Suppressor macrophage (primary cell): ENCODE results near the gene PPAN.

Source experiments
- DNase-seq, 4 experiments: peaks; one replicate each; pipeline ENCODE4 v3.0.0-alpha.2; 2020 to 2022

PPAN gene

GRCh38 chr19:10092648-10093294 is 13.4 kb upstream of the PPAN start:
- DNase-seq, result no peak

GRCh38 chr19:10093295-10094186 is 12.6 kb upstream of the PPAN start:
- no peak for DNase-seq

- DNase-seq, result no peak
Observed at GRCh38 chr19:10095622-10095947, 10.6 kb upstream of the PPAN start.

GRCh38 chr19:10095948-10096614 is 10.1 kb upstream of the PPAN start:
- DNase-seq, result peak; percentile 96 to 99 (median 98)

GRCh38 chr19:10096615-10096963 is 9.6 kb upstream of the PPAN start:
- no peak for DNase-seq

- DNase-seq, result no peak
Observed at GRCh38 chr19:10100163-10100785, 5.9 kb upstream of the PPAN start.

GRCh38 chr19:10102787-10103236 is 3.4 kb upstream of the PPAN start:
- peak; percentile 64 to 85 (median 78) for DNase-seq

GRCh38 chr19:10104130-10104513 is 2.0 kb upstream of the PPAN start:
- DNase-seq, result no peak

GRCh38 chr19:10104665-10105508 is 1.3 kb upstream of the PPAN start:
- DNase-seq, result peak; percentile 59 to 76 (median 65)

GRCh38 chr19:10105509-10106099 is 558 bp upstream of the PPAN start:
- peak; percentile 59 to 80 (median 66) for DNase-seq

GRCh38 chr19:10107254-10107653 is 1.1 kb downstream of the PPAN start:
- no peak for DNase-seq

- no peak for DNase-seq
Observed at GRCh38 chr19:10107817-10108367, 1.7 kb downstream of the PPAN start.

- DNase-seq, result no peak
Observed at GRCh38 chr19:10109528-10109927, 3.4 kb downstream of the PPAN start.

- DNase-seq, result no peak
Observed at GRCh38 chr19:10110076-10110971, 4.2 kb downstream of the PPAN start.

- no peak for DNase-seq
Observed at GRCh38 chr19:10110972-10111317, 4.8 kb downstream of the PPAN start.

- peak; percentile 85 to 95 (median 90) for DNase-seq
Observed at GRCh38 chr19:10111405-10111811, 5.2 kb downstream of the PPAN start, which contains the start of gene P2RY11. Gene P2RY11 (plus strand): TSS chr19:10111693. CDS start chr19:10111722, 29 bp downstream.

- peak; percentile 86 to 92 (median 86) for DNase-seq
Observed at GRCh38 chr19:10112037-10112761, 6.0 kb downstream of the PPAN start.

GRCh38 chr19:10112895-10113591 is 6.9 kb downstream of the PPAN start:
- DNase-seq, result peak in 3 of 4 experiments; percentile 35 to 67 (median 61)

GRCh38 chr19:10113592-10113963 is 7.4 kb downstream of the PPAN start:
- DNase-seq, result no peak
